Ovary (tissue), 3 donors: ENCODE data around the gene FOXC2.

Experiments used
- EP300 ChIP-seq: sonication (generic); formaldehyde crosslinking; IDR thresholded peaks from one replicate; pipeline ENCODE4 v1.6.1; 2017; ENCODE audit warnings: antibody characterized with exemption
- TF ChIP-seq, protein P1 (sequence below), 3 donors: fragments of 450-650 bp in 2 of 3; fragments of 200-600 bp in 1 of 3; IDR thresholded peaks; one replicate each; pipeline versions ENCODE4 v1.5.1 to v1.8.0; 2016 to 2022; ENCODE audit warnings: antibody characterized with exemption in 3 of 3, mild to moderate bottlenecking in 1 of 3
- donor health status: DM: no; HTN: no; CAD: no.

DNA sequence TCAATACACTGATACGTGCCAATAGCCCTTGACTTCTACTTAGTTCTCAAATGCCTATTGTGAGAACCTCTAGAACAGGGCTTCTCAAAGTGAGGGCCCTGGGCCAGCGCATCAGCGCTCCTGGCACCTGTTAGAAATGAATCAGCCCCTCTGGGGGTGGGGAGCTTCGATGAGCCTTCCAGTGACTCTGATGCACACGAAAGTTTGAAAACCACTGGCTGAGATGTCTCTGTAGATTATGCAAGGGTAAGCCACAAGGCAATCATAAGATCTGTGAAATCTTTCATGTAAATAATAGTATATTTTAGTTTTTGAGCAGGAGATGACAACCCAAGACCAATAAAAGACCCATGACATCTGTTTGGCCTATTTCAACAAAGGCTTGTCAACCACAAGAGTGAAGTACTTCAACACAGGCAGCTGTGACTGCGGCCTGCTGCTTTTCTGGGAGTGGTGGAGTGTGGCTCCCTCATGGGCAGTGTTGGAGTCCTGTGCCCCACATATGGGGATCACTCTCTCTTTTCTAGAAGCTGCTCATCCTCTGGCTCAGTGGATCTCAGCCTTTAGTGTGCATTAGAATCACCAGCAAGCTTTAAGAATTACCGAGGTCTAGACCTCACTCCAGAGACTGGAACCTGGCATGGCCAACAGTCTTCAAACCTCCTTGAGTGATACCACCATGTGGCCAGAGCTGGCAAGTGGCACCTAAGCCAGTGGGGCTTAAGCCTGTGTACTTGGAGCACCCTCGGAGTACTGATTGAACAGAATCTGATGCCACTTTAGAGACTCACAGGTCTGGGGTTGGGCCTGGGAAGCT is 17.3 kb upstream of the FOXC2 start:
- TF ChIP-seq, protein P1, sequence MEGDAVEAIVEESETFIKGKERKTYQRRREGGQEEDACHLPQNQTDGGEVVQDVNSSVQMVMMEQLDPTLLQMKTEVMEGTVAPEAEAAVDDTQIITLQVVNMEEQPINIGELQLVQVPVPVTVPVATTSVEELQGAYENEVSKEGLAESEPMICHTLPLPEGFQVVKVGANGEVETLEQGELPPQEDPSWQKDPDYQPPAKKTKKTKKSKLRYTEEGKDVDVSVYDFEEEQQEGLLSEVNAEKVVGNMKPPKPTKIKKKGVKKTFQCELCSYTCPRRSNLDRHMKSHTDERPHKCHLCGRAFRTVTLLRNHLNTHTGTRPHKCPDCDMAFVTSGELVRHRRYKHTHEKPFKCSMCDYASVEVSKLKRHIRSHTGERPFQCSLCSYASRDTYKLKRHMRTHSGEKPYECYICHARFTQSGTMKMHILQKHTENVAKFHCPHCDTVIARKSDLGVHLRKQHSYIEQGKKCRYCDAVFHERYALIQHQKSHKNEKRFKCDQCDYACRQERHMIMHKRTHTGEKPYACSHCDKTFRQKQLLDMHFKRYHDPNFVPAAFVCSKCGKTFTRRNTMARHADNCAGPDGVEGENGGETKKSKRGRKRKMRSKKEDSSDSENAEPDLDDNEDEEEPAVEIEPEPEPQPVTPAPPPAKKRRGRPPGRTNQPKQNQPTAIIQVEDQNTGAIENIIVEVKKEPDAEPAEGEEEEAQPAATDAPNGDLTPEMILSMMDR (IDR thresholded peaks at IDR 0.05), result no peak
- no peak for TF ChIP-seq EP300
